Activated naive CD8-positive, alpha-beta T cell treated with anti-CD3 and anti-CD28 coated beads for 36 hours (primary cell): Measurements from ENCODE around the gene IP6K1. TPM values are rescaled to one million over a fixed set of nuclear protein-coding genes. Genes with fewer than 3 reads are reported as not detected.

Experiments used
- total RNA-seq, 2 experiments: library from RNA; stranded (reverse); gene quantifications; one replicate each; pipeline ENCODE4 v1.2.3, GENCODE V29; 2021

IP6K1 gene
- total RNA-seq, 2 experiments from 2014 or later = 24.1 to 30.6 TPM

Other genes starting within 250 kb of the IP6K1 start
- gene BSN, start 232.1 kb downstream of the IP6K1 start, total RNA-seq = under 1 TPM; 0.10 to 0.35 TPM
- 100 to 1,000 TPM; 173 to 189 TPM for gene APEH, start 112.2 kb downstream of the IP6K1 start, total RNA-seq
- 1 to 10 TPM; 6.7 to 8.4 TPM for gene MST1, start 97.1 kb downstream of the IP6K1 start, total RNA-seq
- 10 to 100 TPM; 32.4 to 35.5 TPM for gene RNF123, start 97.0 kb downstream of the IP6K1 start, total RNA-seq
- gene AMIGO3, start 66.9 kb downstream of the IP6K1 start, total RNA-seq = not detected
- gene GMPPB, start 62.6 kb downstream of the IP6K1 start, total RNA-seq = 10 to 100 TPM; 43.0 to 43.6 TPM
- under 1 TPM in 1 of 2 experiments, not detected in 1; 0.37 TPM for gene CDHR4, start 13.3 kb upstream of the IP6K1 start, total RNA-seq
- gene INKA1, start 16.7 kb upstream of the IP6K1 start, total RNA-seq = 1 to 10 TPM; 1.2 to 1.5 TPM
- 10 to 100 TPM; 65.1 to 68.0 TPM for gene UBA7, start 27.4 kb upstream of the IP6K1 start, total RNA-seq
- 10 to 100 TPM; 23.0 to 23.6 TPM for gene TRAIP, start 70.0 kb upstream of the IP6K1 start, total RNA-seq
- gene CAMKV, start 83.4 kb upstream of the IP6K1 start, total RNA-seq = 1 to 10 TPM; 1.6 to 1.7 TPM
- under 1 TPM; 0.74 to 0.76 TPM for gene MST1R, start 117.3 kb upstream of the IP6K1 start, total RNA-seq
- gene MON1A, start 143.3 kb upstream of the IP6K1 start, total RNA-seq = 10 to 100 TPM; 11.7 to 12.2 TPM
- 10 to 100 TPM; 59.5 to 64.8 TPM for gene RBM6, start 153.6 kb upstream of the IP6K1 start, total RNA-seq